GM18519 (cell line): ENCODE results near the gene SPTBN5.

Experiments used
- ATAC-seq: cut with Tn5 transposase; IDR thresholded peaks from one replicate; pipeline ENCODE4 v1.9.1; 2021; ENCODE audit warnings: mild to moderate bottlenecking, moderate library complexity; ENCODE audit not compliant: unreplicated experiment, low FRiP score

Gene SPTBN5

GRCh38 chr15:41886741-41887140 is 7.1 kb downstream of the SPTBN5 start:
- no peak for ATAC-seq

GRCh38 chr15:41885841-41886240 is 8.0 kb downstream of the SPTBN5 start:
- no peak for ATAC-seq

GRCh38 chr15:41885321-41885720 is 8.5 kb downstream of the SPTBN5 start:
- no peak for ATAC-seq

GRCh38 chr15:41884458-41884857 is 9.4 kb downstream of the SPTBN5 start:
- ATAC-seq: no peak

- ATAC-seq: no peak
Measured at GRCh38 chr15:41883484-41883825, 10.4 kb downstream of the SPTBN5 start.

GRCh38 chr15:41882689-41883483 is 11.0 kb downstream of the SPTBN5 start:
- ATAC-seq: no peak

- ATAC-seq: no peak
Measured at GRCh38 chr15:41881920-41882688, 11.7 kb downstream of the SPTBN5 start.

GRCh38 chr15:41881550-41881919 is 12.3 kb downstream of the SPTBN5 start:
- ATAC-seq: no peak

- no peak for ATAC-seq
Measured at GRCh38 chr15:41881086-41881485, 12.8 kb downstream of the SPTBN5 start.

- ATAC-seq: no peak
Measured at GRCh38 chr15:41880156-41880877, 13.5 kb downstream of the SPTBN5 start.

GRCh38 chr15:41879321-41879845 is 14.5 kb downstream of the SPTBN5 start:
- no peak for ATAC-seq

GRCh38 chr15:41878355-41878699 is 15.5 kb downstream of the SPTBN5 start:
- ATAC-seq: no peak

GRCh38 chr15:41877631-41878354 is 16.1 kb downstream of the SPTBN5 start:
- ATAC-seq: no peak

GRCh38 chr15:41876689-41877088 is 17.2 kb downstream of the SPTBN5 start:
- no peak for ATAC-seq

GRCh38 chr15:41876007-41876406 is 17.8 kb downstream of the SPTBN5 start:
- ATAC-seq: no peak

- no peak for ATAC-seq
Measured at GRCh38 chr15:41874736-41875135, 19.1 kb downstream of the SPTBN5 start.

- ATAC-seq: no peak
Measured at GRCh38 chr15:41873711-41874110, 20.1 kb downstream of the SPTBN5 start.

GRCh38 chr15:41872166-41872747 is 21.6 kb downstream of the SPTBN5 start:
- no peak for ATAC-seq

GRCh38 chr15:41871175-41871905 is 22.5 kb downstream of the SPTBN5 start:
- ATAC-seq: no peak

GRCh38 chr15:41870689-41871081 is 23.2 kb downstream of the SPTBN5 start:
- ATAC-seq: no peak
